Activated CD4-positive, alpha-beta T cell treated with anti-CD3 and anti-CD28 coated beads for 48 hours (primary cell): ENCODE measurements around the gene PCDH12.

Experiments used
- DNase-seq: peaks from one replicate; pipeline ENCODE4 v3.0.0-alpha.2; 2020

The PCDH12 gene

GRCh38 chr5:141966275-141966962 is 8.4 kb upstream of the PCDH12 start:
- no peak for DNase-seq

GRCh38 chr5:141965071-141965470 is 7.1 kb upstream of the PCDH12 start:
- DNase-seq: no peak

- no peak for DNase-seq
Measured at GRCh38 chr5:141963701-141964100, 5.7 kb upstream of the PCDH12 start.

- DNase-seq: no peak
Measured at GRCh38 chr5:141961466-141961865, 3.5 kb upstream of the PCDH12 start.

- peak; percentile 93 for DNase-seq
Measured at GRCh38 chr5:141960449-141961323, 2.7 kb upstream of the PCDH12 start.

GRCh38 chr5:141960018-141960417 is 2.0 kb upstream of the PCDH12 start:
- DNase-seq: peak; percentile 49

- peak; percentile 41 for DNase-seq
Measured at GRCh38 chr5:141958546-141959172, 657 bp upstream of the PCDH12 start.

GRCh38 chr5:141957367-141957996 is 520 bp downstream of the PCDH12 start:
- DNase-seq: no peak

GRCh38 chr5:141954194-141954593 is 3.8 kb downstream of the PCDH12 start:
- no peak for DNase-seq

- DNase-seq: no peak
Measured at GRCh38 chr5:141952020-141952419, 6.0 kb downstream of the PCDH12 start.

- peak; percentile 56 for DNase-seq
Measured at GRCh38 chr5:141951332-141951781, 6.6 kb downstream of the PCDH12 start.

- DNase-seq: no peak
Measured at GRCh38 chr5:141950207-141951005, 7.6 kb downstream of the PCDH12 start.

- no peak for DNase-seq
Measured at GRCh38 chr5:141949511-141949910, 8.5 kb downstream of the PCDH12 start.

GRCh38 chr5:141948812-141949211 is 9.2 kb downstream of the PCDH12 start:
- no peak for DNase-seq

- DNase-seq: no peak
Measured at GRCh38 chr5:141947316-141947715, 10.7 kb downstream of the PCDH12 start.

- no peak for DNase-seq
Measured at GRCh38 chr5:141945511-141946051, 12.4 kb downstream of the PCDH12 start.

- DNase-seq: no peak
Measured at GRCh38 chr5:141944076-141944475, 13.9 kb downstream of the PCDH12 start.

- no peak for DNase-seq
Measured at GRCh38 chr5:141942185-141942857, 15.7 kb downstream of the PCDH12 start.

GRCh38 chr5:141941779-141942178 is 16.2 kb downstream of the PCDH12 start:
- no peak for DNase-seq

- DNase-seq: no peak
Measured at GRCh38 chr5:141941307-141941706, 16.7 kb downstream of the PCDH12 start.

GRCh38 chr5:141940695-141941271 is 17.2 kb downstream of the PCDH12 start:
- no peak for DNase-seq
